Caco-2 (cell line): ENCODE measurements around the gene MLPH. TPM values are rescaled to one million over a fixed set of nuclear protein-coding genes. Genes with fewer than 3 reads are reported as not detected.

Experiments
- BruUV-seq: library from RNA; stranded (reverse); fragments of 400-500 nt; replicated peaks from 2 replicates; lab custom pipeline; 2021; lab: Mats Ljungman, UMichigan
- CTCF ChIA-PET: fragments of 300-600 bp; sonication (Branson Sonifier 250); formaldehyde crosslinking; loops from one replicate; lab custom pipeline; 2022; ENCODE audit warnings: antibody characterized with exemption; lab: Charles Lee
- POLR2A ChIA-PET: fragments of 300-600 bp; sonication (Branson Sonifier 250); formaldehyde crosslinking; loops from one replicate; lab custom pipeline; 2022; ENCODE audit warnings: antibody characterized with exemption; lab: Charles Lee
- DNase-seq, 2 experiments: peaks; one replicate each; pipeline versions ENCODE4 v3.0.0 to v3.0.0-alpha.2; 2020 to 2022
- H3K27me3 ChIP-seq: replicated peaks from 2 replicates; pipeline ENCODE4 v1.6.0; 2011; ENCODE audit warnings: low read length; ENCODE audit not compliant: control insufficient read depth, insufficient read depth
- H3K36me3 ChIP-seq: 2 replicates; pipeline ENCODE4 v1.5.1; 2011; ENCODE audit warnings: low read length; ENCODE audit not compliant: control insufficient read depth, insufficient read depth
- H3K4me1 ChIP-seq: fragments of 250-450 bp; sonication (Bioruptor Pico); 2 replicates; pipeline ENCODE4 v1.5.1; 2020; ENCODE audit warnings: mild to moderate bottlenecking
- H3K4me3 ChIP-seq: 2 replicates; pipeline ENCODE4 v1.5.1; 2011; ENCODE audit warnings: low read depth, mild to moderate bottlenecking, control low read depth, low read length
- H3K9me3 ChIP-seq: fragments of 250-450 bp; sonication (Bioruptor Pico); 2 replicates; pipeline ENCODE4 v1.5.1; 2020; ENCODE audit warnings: mild to moderate bottlenecking, moderate library complexity
- H3K27ac Mint-ChIP-seq: one replicate; pipeline ENCODE4 v1.8.0; 2022; ENCODE audit warnings: mixed read lengths; ENCODE audit not compliant: unreplicated experiment
- H3K27me3 Mint-ChIP-seq: one replicate; pipeline ENCODE4 v1.8.0; 2022; ENCODE audit warnings: mixed read lengths; ENCODE audit not compliant: insufficient read depth, unreplicated experiment
- H3K36me3 Mint-ChIP-seq: one replicate; pipeline ENCODE4 v1.8.0; 2022; ENCODE audit warnings: mild to moderate bottlenecking, mixed read lengths; ENCODE audit not compliant: insufficient read depth, unreplicated experiment
- H3K4me1 Mint-ChIP-seq: one replicate; pipeline ENCODE4 v1.8.0; 2022; ENCODE audit warnings: low read depth, mixed read lengths; ENCODE audit not compliant: unreplicated experiment
- H3K4me3 Mint-ChIP-seq: one replicate; pipeline ENCODE4 v1.8.0; 2022; ENCODE audit warnings: mild to moderate bottlenecking, moderate library complexity, mixed read lengths; ENCODE audit not compliant: unreplicated experiment
- H3K9me3 Mint-ChIP-seq: one replicate; pipeline ENCODE4 v1.8.0; 2022; ENCODE audit warnings: mixed read lengths; ENCODE audit not compliant: unreplicated experiment
- intact Hi-C: fragments of 100-400 bp; cut with micrococcal nuclease; formaldehyde crosslinking; loops from one replicate; pipeline ENCODE4 v1.10.0; 2022; ENCODE audit not compliant: unreplicated experiment
- total RNA-seq: library from RNA; stranded (reverse); gene quantifications from 2 replicates; pipeline ENCODE4 v1.2.3, GENCODE V29; 2022
- TF ChIP-seq, protein P1 (sequence below), 2 experiments: fragments of 200-600 bp in 1 of 2; IDR thresholded peaks; 1 replicate in 1 of 2; 2 replicates in 1 of 2; pipeline versions ENCODE4 v1.5.1 to v1.8.0; 2011 to 2022; ENCODE audit warnings: antibody characterized with exemption in 1 of 2, control low read depth in 1 of 2, inconsistent platforms in 1 of 2, low read depth in 1 of 2, low read length in 1 of 2, mild to moderate bottlenecking in 1 of 2, moderate library complexity in 1 of 2; ENCODE audit not compliant: insufficient read depth in 1 of 2, severe bottlenecking in 1 of 2, unreplicated experiment in 1 of 2

Gene MLPH
- total RNA-seq, 1 experiment from 2014 or later = not detected

DNA sequence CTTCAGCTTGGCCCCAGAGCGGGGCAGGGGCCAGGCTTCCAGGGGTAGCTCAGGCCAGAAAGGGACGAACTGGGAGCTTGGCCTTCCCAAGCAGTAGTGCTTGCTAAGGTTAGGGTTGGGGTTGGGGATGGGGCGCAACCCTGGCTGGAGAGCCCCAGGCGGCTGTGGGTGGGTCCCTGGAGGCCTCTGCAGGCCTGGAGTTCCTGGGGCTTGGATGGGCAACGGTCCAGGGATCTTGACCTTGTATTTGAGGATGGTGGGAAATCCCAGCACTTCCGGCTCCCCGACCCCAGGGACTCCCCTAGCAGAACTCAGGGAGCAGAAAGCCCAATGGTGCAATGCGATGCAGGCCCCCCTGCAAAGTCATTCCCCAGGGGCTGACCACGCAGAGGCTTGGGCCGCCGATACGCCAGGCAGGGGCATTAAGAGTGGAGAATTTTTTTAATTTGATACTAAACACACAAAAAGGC lies 12.6 kb upstream of the MLPH start:
- H3K9me3 ChIP-seq = no peaks in the 10 kb centered on the region
- peak overlapping the region; percentile 82 for H3K4me3 Mint-ChIP-seq
- H3K27ac Mint-ChIP-seq = peak overlapping the region; percentile 57
- CTCF ChIA-PET = interaction anchor here (1.1 kb wide), 1 partner anchor 97 kb away, joined by 7 read pairs; no protein-coding TSS in a partner anchor
- no peaks in the 10 kb centered on the region for H3K9me3 Mint-ChIP-seq
- H3K4me1 ChIP-seq = 0 out of 2 replicates have a peak, but pooled peaks cover 7% of the 10 kb centered on the region
- H3K36me3 ChIP-seq = no peaks in the 10 kb centered on the region
- TF ChIP-seq, protein P1, sequence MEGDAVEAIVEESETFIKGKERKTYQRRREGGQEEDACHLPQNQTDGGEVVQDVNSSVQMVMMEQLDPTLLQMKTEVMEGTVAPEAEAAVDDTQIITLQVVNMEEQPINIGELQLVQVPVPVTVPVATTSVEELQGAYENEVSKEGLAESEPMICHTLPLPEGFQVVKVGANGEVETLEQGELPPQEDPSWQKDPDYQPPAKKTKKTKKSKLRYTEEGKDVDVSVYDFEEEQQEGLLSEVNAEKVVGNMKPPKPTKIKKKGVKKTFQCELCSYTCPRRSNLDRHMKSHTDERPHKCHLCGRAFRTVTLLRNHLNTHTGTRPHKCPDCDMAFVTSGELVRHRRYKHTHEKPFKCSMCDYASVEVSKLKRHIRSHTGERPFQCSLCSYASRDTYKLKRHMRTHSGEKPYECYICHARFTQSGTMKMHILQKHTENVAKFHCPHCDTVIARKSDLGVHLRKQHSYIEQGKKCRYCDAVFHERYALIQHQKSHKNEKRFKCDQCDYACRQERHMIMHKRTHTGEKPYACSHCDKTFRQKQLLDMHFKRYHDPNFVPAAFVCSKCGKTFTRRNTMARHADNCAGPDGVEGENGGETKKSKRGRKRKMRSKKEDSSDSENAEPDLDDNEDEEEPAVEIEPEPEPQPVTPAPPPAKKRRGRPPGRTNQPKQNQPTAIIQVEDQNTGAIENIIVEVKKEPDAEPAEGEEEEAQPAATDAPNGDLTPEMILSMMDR (IDR thresholded peaks at IDR 0.05; ENCODE audit: insufficient read depth in 1 of 2, low read depth in 1 of 2, low read length in 1 of 2, severe bottlenecking in 1 of 2, unreplicated experiment in 1 of 2) = no peak
- DNase-seq = no peak
- H3K27me3 Mint-ChIP-seq = peaks cover 3% of the 10 kb centered on the region
- no peaks in the 10 kb centered on the region for H3K4me1 Mint-ChIP-seq
- TSS peak; percentile 91 for BruUV-seq
- POLR2A ChIA-PET = no interaction called here
- H3K36me3 Mint-ChIP-seq = no peaks in the 10 kb centered on the region
- intact Hi-C loops = loop anchor here (5.0 kb wide), 1 partner anchor 38 kb away; no protein-coding TSS in a partner anchor
- H3K4me3 ChIP-seq = peak overlapping the region; percentile 35
- no peaks in the 10 kb centered on the region for H3K27me3 ChIP-seq

DNA sequence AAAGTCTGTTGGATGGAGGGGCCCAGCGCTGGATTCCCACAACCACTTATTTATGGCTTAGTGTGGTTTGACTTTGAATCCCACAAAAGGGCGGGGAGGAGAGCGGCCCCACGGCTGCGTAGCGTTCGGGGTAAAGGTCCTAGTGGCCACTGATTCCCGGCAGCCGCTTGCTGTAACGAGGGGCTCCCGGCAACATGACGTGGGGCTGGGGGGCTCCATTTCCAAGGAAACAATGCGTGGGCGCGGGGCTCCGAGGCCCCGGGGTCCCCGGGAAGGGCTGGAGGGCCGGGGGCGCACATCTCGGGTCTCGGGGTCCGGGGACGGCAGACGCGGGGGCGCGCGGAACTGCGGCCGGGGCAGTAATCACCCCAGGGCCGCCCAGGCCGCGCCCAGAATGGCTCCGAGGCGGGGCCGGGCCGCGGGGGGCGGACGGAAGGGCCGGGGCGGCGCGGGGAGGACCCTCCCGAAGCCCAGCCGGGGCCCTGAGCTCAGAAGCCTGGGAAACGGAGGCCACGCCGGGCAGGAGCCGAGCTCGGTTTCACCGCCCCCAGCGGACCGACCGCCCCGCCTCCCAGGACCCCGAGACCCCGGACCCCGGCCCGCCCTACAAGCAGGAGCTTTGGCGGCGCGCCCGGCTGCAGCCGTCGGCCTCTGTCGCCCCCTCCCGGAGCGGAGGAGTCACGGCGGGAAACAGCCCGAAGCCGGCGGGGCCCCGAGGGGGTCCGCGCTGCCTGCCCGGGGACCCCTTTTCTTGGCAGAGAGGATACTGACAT lies 11.9 kb upstream of the MLPH start:
- no peaks in the 10 kb centered on the region for H3K9me3 Mint-ChIP-seq
- DNase-seq = peak; percentile 82 to 83
- H3K4me1 Mint-ChIP-seq = no peaks in the 10 kb centered on the region
- Histone ChIP-seq H3K4me3 (peak overlapping the region; percentile 35), H3K9me3 (no peaks in the 10 kb centered on the region), H3K27me3 (no peaks in the 10 kb centered on the region), H3K36me3 (no peaks in the 10 kb centered on the region), H3K4me1 (0 out of 2 replicates have a peak, but pooled peaks cover 7% of the 10 kb centered on the region)
- peak overlapping the region; percentile 82 for H3K4me3 Mint-ChIP-seq
- peaks cover 3% of the 10 kb centered on the region for H3K27me3 Mint-ChIP-seq
- TF ChIP-seq, protein P1 (IDR thresholded peaks at IDR 0.05; ENCODE audit: insufficient read depth in 1 of 2, low read depth in 1 of 2, low read length in 1 of 2, severe bottlenecking in 1 of 2, unreplicated experiment in 1 of 2) = peak; percentile 63 to 73
- no peaks in the 10 kb centered on the region for H3K36me3 Mint-ChIP-seq
- POLR2A ChIA-PET = interaction anchor here (0.5 to 0.6 kb wide), 6 partner anchors 61 to 880 kb away, joined by 3 to 7 read pairs (median 6); partner anchors contain the start of gene COL6A3
- BruUV-seq = no TSS peak
- H3K27ac Mint-ChIP-seq = peak overlapping the region; percentile 57
- intact Hi-C loops = loop anchor here (1.0 to 5.0 kb wide), 2 partner anchors 37 to 97 kb away; no protein-coding TSS in a partner anchor
- CTCF ChIA-PET = interaction anchor here (0.6 to 1.9 kb wide), 7 partner anchors 10 to 788 kb away, joined by 3 to 15 read pairs (median 4); no protein-coding TSS in a partner anchor

DNA sequence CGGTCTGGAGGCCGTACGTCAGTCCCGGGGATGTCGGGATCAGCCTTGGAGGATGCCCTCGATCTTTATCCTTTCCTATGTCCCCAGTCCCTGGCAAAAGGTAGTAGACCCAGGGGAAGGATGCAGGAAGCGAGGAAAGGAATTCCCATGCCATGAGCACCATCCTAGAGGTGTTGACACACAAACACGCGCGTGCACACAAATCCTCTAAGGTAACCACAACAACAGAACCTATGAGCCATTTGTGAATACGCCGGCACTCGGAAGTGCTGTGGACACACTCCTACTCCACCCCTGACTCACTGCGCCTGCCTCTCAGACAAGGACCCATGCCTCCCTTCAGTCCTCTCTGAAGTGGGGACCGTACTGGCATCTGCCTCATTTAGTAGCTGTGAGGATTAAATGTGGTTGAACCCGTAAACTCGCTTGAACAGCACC lies 11.3 kb upstream of the MLPH start:
- no peaks in the 10 kb centered on the region for H3K27me3 ChIP-seq
- BruUV-seq = no TSS peak
- H3K4me1 Mint-ChIP-seq = no peaks in the 10 kb centered on the region
- no peaks in the 10 kb centered on the region for H3K36me3 ChIP-seq
- TF ChIP-seq, protein P1 (IDR thresholded peaks at IDR 0.05; ENCODE audit: insufficient read depth in 1 of 2, low read depth in 1 of 2, low read length in 1 of 2, severe bottlenecking in 1 of 2, unreplicated experiment in 1 of 2) = no peak
- no peaks in the 10 kb centered on the region for H3K9me3 ChIP-seq
- no peaks in the 10 kb centered on the region for H3K9me3 Mint-ChIP-seq
- H3K27me3 Mint-ChIP-seq = peaks cover 8% of the 10 kb centered on the region
- CTCF ChIA-PET = interaction anchor here (0.6 to 1.9 kb wide), 6 partner anchors 11 to 788 kb away, joined by 3 to 15 read pairs (median 4); no protein-coding TSS in a partner anchor
- H3K4me3 Mint-ChIP-seq = peak overlapping the region; percentile 71
- H3K4me3 ChIP-seq = peak overlapping the region; percentile 35
- H3K4me1 ChIP-seq = 0 out of 2 replicates have a peak, but pooled peaks cover 7% of the 10 kb centered on the region
- no peak overlapping the region for H3K27ac Mint-ChIP-seq
- H3K36me3 Mint-ChIP-seq = no peaks in the 10 kb centered on the region
- intact Hi-C loops = loop anchor here (1.0 kb wide), 1 partner anchor 97 kb away; no protein-coding TSS in a partner anchor
- DNase-seq = no peak
- POLR2A ChIA-PET = interaction anchor here (0.5 to 0.6 kb wide), 6 partner anchors 62 to 881 kb away, joined by 3 to 7 read pairs (median 6); partner anchors contain the start of gene COL6A3
